Keratinocyte (primary cell): ENCODE data around the gene JTB. TPM values are rescaled to one million over a fixed set of nuclear protein-coding genes. Genes with fewer than 3 reads are reported as not detected.
"Not testable (repeated sequence)": the region's sequence is repeated elsewhere in the genome, so short reads cannot be mapped to it uniquely, and the experiment has no call there.

Experiments used
- DNase-seq: peaks from one replicate; pipeline ENCODE4 v3.0.0-alpha.2; 2011; ENCODE audit warnings: low read depth, missing footprints, low spot score
- FAIRE-seq: peaks from 2 replicates; lab custom pipeline; 2011; peaks lifted over from hg19 to GRCh38; lab: Jason Lieb, UNC
- H2AFZ ChIP-seq: 2 replicates; pipeline ENCODE4 v1.6.0; 2012; ENCODE audit warnings: low read length, control low read depth, inconsistent platforms; ENCODE audit not compliant: control insufficient read depth
- H3K27ac ChIP-seq: 2 replicates; pipeline ENCODE4 v1.5.1; 2011; ENCODE audit warnings: low read length; ENCODE audit not compliant: control insufficient read depth, insufficient read depth
- H3K27me3 ChIP-seq: 3 replicates; pipeline ENCODE4 v1.6.0; 2011; ENCODE audit warnings: low read length; ENCODE audit not compliant: control insufficient read depth, insufficient read depth; ENCODE audit errors: extremely low read depth
- H3K36me3 ChIP-seq, 2 experiments: 2 replicates in 1 of 2; 3 replicates in 1 of 2; pipeline ENCODE4 v1.5.1; 2011; ENCODE audit warnings: low read length in 2 of 2, mild to moderate bottlenecking in 1 of 2; ENCODE audit not compliant: control insufficient read depth in 2 of 2, insufficient read depth in 2 of 2; ENCODE audit errors: extremely low read depth in 1 of 2
- H3K4me1 ChIP-seq: 3 replicates; pipeline ENCODE4 v1.5.1; 2011; ENCODE audit warnings: low read length; ENCODE audit not compliant: control insufficient read depth, insufficient read depth; ENCODE audit errors: extremely low read depth
- H3K4me2 ChIP-seq: 3 replicates; pipeline ENCODE4 v1.6.0; 2011; ENCODE audit warnings: low read depth, low read length; ENCODE audit not compliant: control insufficient read depth, insufficient read depth; ENCODE audit errors: extremely low read depth
- H3K4me3 ChIP-seq, 3 experiments: fragments of 200-600 bp in 1 of 3; sonication (generic) in 1 of 3; 2 replicates in 2 of 3; 3 replicates in 1 of 3; pipeline ENCODE4 v1.5.1; 2011 to 2016; ENCODE audit warnings: low read length in 3 of 3, mild to moderate bottlenecking in 3 of 3, control low read depth in 2 of 3, inconsistent platforms in 1 of 3, low read depth in 1 of 3, mixed read lengths in 1 of 3, mixed run types in 1 of 3, moderate library complexity in 1 of 3; ENCODE audit not compliant: control insufficient read depth in 2 of 3, insufficient read depth in 2 of 3; ENCODE audit errors: extremely low read depth in 1 of 3
- H3K79me2 ChIP-seq: 2 replicates; pipeline ENCODE4 v1.6.0; 2012; ENCODE audit warnings: low read length; ENCODE audit not compliant: control insufficient read depth, insufficient read depth
- H3K9ac ChIP-seq: 3 replicates; pipeline ENCODE4 v1.6.0; 2011; ENCODE audit warnings: low read length; ENCODE audit not compliant: control insufficient read depth, insufficient read depth; ENCODE audit errors: extremely low read depth
- H3K9me1 ChIP-seq: 3 replicates; pipeline ENCODE4 v1.6.0; 2011; ENCODE audit warnings: low read length; ENCODE audit not compliant: control insufficient read depth, insufficient read depth; ENCODE audit errors: extremely low read depth
- H3K9me3 ChIP-seq: 2 replicates; pipeline ENCODE4 v1.5.1; 2012; ENCODE audit warnings: low read depth, low read length; ENCODE audit not compliant: control insufficient read depth
- H4K20me1 ChIP-seq: 3 replicates; pipeline ENCODE4 v1.6.0; 2011; ENCODE audit warnings: low read length; ENCODE audit not compliant: control insufficient read depth, insufficient read depth; ENCODE audit errors: extremely low read depth
- EZH2 ChIP-seq: IDR thresholded peaks from one replicate; pipeline ENCODE4 v1.6.1; 2012; ENCODE audit warnings: inconsistent platforms, mild to moderate bottlenecking, low read length, moderate library complexity
- dilution Hi-C: fragments of 300-500 bp; cut with MboI; formaldehyde crosslinking; loops from one replicate; pipeline ENCODE4 v1.7.0; 2020; ENCODE audit warnings: low sequenced_read_pairs; ENCODE audit not compliant: extremely low pct_ligation_motif_present
- polyA plus RNA-seq, 5 experiments: library from polyadenylated mRNA; depleted of rRNA in 3 of 5; stranded (reverse) in 3 of 5; stranded (forward) in 1 of 5; unstranded in 1 of 5; fragments of >200 nt; gene quantifications; 1 replicate in 1 of 5; 2 replicates in 3 of 5; 3 replicates in 1 of 5; pipeline versions ENCODE4 v1.2.1 to v1.2.3, GENCODE V29; 2011 to 2012; ENCODE audit warnings: missing spikeins in 2 of 5, low read depth in 1 of 5, low replicate concordance in 1 of 5
- TF ChIP-seq, protein P1 (sequence below), 3 experiments: IDR thresholded peaks in 1 of 3; conservative IDR thresholded peaks in 1 of 3; optimal IDR thresholded peaks in 1 of 3; 2 replicates in 2 of 3; 3 replicates in 1 of 3; pipeline versions ENCODE3 to v1.5.1; 2011; ENCODE audit warnings: low read length in 3 of 3, mild to moderate bottlenecking in 3 of 3, moderate library complexity in 2 of 3, control low read depth in 1 of 3, inconsistent platforms in 1 of 3; ENCODE audit not compliant: insufficient read depth in 2 of 3; ENCODE audit errors: extremely low read depth in 1 of 3

The JTB gene
- polyA plus RNA-seq, 1 donor (not counting 4 experiments of a cell fraction or from before 2014, with no cell fraction given): 83.4 TPM

DNA sequence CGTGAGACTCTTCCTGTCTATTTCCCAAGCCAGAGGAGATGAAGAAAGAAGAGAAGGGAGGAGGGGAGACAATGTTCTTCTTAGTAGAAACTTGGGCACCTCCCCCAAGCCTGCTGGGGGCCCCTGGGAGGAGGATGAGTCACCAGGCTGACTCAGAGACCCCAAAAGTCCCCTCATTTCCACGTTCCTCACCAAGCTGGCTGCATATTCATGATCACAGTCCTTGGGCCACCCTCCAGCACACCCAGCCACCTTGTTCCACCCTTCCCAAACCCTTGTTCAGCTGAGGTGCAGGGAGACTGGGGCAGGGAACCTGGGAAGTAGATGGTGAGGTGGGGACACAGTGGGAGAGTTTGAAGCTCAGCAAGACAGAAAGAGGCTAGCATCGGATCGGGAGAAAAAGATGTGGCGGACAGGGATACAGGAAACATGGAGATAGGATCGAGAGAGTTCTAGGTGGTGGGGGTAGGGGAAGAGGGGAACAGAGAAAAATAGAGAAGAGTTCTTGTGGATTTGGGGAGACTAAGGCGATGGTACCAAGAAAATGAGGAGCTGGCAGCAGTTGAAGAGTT lies 8.0 kb upstream of the JTB start:
- H3K9ac ChIP-seq: peak overlapping the region; percentile 85
- peak overlapping the region; percentile 88 for H2AFZ ChIP-seq
- H3K4me2 ChIP-seq: peak overlapping the region; percentile 99
- peak overlapping the region; percentile 76 to 93 (median 92) for H3K4me3 ChIP-seq
- H3K27ac ChIP-seq: peak overlapping the region; percentile 79
- H3K79me2 ChIP-seq: peaks cover 7% of the 10 kb centered on the region
- dilution Hi-C loops: no loop called here
- FAIRE-seq (no peak), DNase-seq (no peak)
- H3K9me1 ChIP-seq: no peaks in the 10 kb centered on the region
- peaks cover 0 to 9% of the 10 kb centered on the region in 2 experiments for H3K36me3 ChIP-seq
- peaks cover 15% of the 10 kb centered on the region for H3K4me1 ChIP-seq
- no peaks in the 10 kb centered on the region for H3K9me3 ChIP-seq
- no peak for TF ChIP-seq EZH2
- TF ChIP-seq, protein P1, sequence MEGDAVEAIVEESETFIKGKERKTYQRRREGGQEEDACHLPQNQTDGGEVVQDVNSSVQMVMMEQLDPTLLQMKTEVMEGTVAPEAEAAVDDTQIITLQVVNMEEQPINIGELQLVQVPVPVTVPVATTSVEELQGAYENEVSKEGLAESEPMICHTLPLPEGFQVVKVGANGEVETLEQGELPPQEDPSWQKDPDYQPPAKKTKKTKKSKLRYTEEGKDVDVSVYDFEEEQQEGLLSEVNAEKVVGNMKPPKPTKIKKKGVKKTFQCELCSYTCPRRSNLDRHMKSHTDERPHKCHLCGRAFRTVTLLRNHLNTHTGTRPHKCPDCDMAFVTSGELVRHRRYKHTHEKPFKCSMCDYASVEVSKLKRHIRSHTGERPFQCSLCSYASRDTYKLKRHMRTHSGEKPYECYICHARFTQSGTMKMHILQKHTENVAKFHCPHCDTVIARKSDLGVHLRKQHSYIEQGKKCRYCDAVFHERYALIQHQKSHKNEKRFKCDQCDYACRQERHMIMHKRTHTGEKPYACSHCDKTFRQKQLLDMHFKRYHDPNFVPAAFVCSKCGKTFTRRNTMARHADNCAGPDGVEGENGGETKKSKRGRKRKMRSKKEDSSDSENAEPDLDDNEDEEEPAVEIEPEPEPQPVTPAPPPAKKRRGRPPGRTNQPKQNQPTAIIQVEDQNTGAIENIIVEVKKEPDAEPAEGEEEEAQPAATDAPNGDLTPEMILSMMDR (optimal IDR thresholded peaks at IDR 0.05 in 1 of 3, IDR thresholded peaks at IDR 0.05 in 1 of 3, conservative IDR thresholded peaks at IDR 0.05 in 1 of 3; ENCODE audit: extremely low read depth in 1 of 3, insufficient read depth in 2 of 3, low read length in 3 of 3): no peak
- no peaks in the 10 kb centered on the region for H4K20me1 ChIP-seq
- no peaks in the 10 kb centered on the region for H3K27me3 ChIP-seq

DNA sequence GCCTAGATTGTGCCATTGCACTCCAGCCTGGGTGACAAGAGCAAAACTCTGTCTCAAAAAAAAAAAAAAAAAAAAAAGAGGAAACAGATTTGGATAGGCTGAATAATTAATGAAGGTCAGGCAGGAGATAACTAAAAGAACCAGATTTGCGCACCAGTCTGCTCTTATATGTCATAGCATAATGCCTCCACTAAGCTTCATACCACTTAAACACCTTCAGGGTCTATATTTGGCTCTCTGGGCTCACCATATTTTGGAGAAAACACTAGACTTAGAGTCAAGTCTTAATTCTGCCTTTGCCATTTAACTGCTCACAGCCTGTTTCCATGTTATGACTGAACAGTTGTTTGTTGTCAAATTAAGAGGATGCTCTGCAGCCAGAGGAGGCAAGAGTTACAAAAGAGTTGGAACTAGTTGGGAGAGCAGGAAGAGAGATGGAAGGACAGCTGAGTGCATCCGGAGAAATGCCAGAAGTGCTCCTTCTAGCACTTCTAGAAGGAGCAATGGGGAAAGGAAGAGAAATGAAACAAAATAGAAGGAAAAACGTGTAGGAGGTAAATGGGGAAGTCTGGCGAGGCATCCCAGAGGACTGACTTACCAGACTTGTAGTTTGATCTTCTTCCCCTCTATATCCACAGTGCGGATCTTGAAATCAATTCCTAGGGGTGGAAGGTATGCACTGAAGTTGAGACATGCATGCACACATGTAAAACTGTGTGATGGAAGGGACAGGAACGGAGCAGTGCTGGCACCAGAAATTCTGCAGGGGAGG lies 6.8 kb upstream of the JTB start:
- no peak for TF ChIP-seq EZH2
- TF ChIP-seq, protein P1 (optimal IDR thresholded peaks at IDR 0.05 in 1 of 3, IDR thresholded peaks at IDR 0.05 in 1 of 3, conservative IDR thresholded peaks at IDR 0.05 in 1 of 3; ENCODE audit: extremely low read depth in 1 of 3, insufficient read depth in 2 of 3, low read length in 3 of 3): no peak
- Histone ChIP-seq H3K9me3 (no peaks in the 10 kb centered on the region), H3K9ac (no peak overlapping the region), H3K27ac (no peak overlapping the region), H2AFZ (no peak overlapping the region), H3K4me1 (peaks cover 15% of the 10 kb centered on the region), H3K27me3 (no peaks in the 10 kb centered on the region), H4K20me1 (no peaks in the 10 kb centered on the region), H3K4me2 (no peak overlapping the region), H3K4me3 (no peak overlapping the region), H3K36me3 (peaks cover 0 to 9% of the 10 kb centered on the region in 2 experiments), H3K9me1 (no peaks in the 10 kb centered on the region), H3K79me2 (peaks cover 7% of the 10 kb centered on the region)
- dilution Hi-C loops: no loop called here
- no peak for FAIRE-seq
- DNase-seq: no peak

DNA sequence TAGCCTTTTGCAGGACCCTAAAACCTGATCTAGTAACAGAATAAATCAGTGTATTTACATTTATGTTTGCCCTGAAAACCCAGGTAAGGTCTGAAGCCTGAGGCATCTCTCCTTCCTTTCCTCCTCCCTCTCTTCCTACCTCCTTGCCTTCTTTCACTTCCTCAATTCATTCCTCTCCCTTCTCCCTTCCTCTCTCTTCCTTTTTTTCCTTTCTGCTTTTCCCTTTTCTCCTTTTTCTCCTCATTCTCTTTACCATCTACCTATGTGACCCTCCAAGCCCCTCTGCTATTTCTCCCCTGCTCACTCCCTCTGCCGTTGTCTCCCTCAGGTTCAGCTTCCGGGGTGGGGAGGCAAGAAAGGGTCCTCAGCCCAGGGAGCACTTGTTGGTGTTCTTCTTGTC lies 4.3 kb upstream of the JTB start:
- H2AFZ ChIP-seq, DNase-seq, H3K9me3 ChIP-seq, H3K9me1 ChIP-seq, dilution Hi-C loops, FAIRE-seq, H4K20me1 ChIP-seq, H3K27ac ChIP-seq, H3K4me3 ChIP-seq, H3K27me3 ChIP-seq, H3K9ac ChIP-seq, H3K36me3 ChIP-seq, H3K4me2 ChIP-seq: not testable (repeated sequence)
- peaks cover 17% of the 10 kb centered on the region for H3K4me1 ChIP-seq
- H3K79me2 ChIP-seq: peaks cover 13% of the 10 kb centered on the region
